GM18861 (cell line): ENCODE results near the gene CTNND2.
"Not testable (repeated sequence)": the region's sequence is repeated elsewhere in the genome, so short reads cannot be mapped to it uniquely, and the experiment has no call there.

ENCODE experiments used
- ATAC-seq: cut with Tn5 transposase; IDR thresholded peaks from one replicate; pipeline ENCODE4 v1.9.1; 2021; ENCODE audit not compliant: unreplicated experiment

Gene CTNND2

DNA sequence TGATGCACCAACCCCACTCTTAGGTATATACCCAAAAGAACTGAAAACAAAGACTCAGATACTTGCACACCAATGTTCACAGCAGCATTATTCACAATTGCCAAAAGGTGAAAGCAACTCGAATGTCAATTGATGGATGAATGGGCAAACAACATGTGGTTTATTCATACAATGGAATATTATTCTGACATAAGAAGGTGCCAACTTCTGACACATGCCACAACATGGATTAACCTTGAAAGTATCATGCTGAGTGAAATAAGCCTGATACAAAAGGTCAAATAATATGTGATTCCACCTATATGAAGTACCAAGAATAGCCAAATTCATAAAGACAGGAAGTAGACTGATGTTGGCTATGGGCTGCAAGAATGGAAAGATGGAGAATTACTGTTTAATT lies 35.0 kb downstream of the CTNND2 start:
- ATAC-seq = no peak

DNA sequence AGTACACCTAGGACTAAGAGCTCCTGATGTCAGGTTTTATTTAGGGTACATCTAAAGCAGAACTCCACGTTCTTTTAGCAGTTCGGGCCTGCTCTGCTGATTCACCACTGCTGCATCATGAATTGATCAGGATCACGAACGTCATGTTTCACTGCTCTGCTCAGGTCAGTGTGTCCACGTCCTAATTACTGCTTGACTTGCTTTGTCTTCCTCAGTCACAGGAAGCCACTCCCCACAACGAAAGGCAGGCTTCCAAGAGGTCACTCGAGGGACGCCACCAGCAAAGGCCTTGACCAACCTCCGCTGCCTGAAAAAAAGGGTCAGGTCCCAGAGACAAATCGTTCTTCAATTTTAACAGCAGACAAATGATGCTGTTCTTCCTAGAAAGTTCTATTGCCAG lies 40.3 kb downstream of the CTNND2 start:
- no peak for ATAC-seq

DNA sequence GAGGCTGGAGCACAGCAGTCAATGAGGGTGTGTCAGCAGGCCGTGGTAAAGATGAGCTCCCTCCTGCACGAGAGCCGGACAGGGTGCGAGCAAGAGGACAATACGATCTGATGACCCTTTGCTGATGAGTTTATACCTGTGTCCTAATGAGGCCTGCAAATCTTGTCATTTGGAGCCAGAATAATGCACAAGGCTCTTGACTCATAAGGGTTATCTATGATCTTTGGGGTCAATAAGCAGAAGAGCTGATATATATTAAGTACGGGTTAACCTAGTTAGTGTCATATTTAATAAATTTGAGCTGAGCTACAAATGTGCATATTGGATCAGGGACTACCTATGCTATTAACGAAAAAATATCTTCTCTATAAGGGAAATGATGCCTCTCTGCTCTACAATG lies 46.9 kb downstream of the CTNND2 start:
- ATAC-seq = no peak

DNA sequence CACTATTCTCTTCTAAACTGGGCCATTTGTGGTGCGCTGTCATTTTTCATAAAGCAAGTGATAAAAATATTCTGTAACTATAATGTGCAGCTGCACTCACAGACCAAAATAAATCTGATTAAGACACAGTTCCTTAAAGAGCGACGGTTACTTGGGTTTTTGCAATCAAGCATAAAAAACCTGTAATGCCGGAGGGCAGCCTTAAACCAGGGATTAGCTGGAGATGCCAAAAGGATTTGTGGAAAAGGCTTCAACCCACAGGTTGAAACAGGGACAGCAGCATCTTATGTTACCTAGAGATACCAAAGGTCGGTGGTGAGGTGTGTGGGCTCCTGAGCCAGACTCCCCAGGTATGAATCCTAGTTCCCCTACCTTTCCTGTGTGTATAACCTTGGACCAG lies 49.3 kb downstream of the CTNND2 start:
- no peak for ATAC-seq

DNA sequence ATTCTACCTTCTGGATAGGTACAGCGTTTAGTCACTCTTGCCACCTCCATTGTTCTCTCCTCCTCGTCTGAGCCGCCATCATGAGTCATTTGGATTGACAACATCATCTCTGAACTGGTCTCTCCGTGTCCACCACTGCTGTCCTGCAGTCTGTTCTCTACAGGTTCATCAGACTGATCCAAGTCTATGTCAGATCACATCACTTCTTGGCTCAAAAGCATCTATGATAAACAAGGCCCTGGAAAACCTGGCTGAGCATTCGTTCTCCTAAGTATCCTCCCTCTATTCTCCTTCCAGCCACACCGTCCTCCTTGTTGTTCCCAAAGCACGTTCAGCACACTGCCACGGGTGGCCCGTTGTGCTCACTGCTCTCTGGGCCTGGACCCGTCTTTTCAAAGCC lies 50.5 kb downstream of the CTNND2 start:
- ATAC-seq = no peak

DNA sequence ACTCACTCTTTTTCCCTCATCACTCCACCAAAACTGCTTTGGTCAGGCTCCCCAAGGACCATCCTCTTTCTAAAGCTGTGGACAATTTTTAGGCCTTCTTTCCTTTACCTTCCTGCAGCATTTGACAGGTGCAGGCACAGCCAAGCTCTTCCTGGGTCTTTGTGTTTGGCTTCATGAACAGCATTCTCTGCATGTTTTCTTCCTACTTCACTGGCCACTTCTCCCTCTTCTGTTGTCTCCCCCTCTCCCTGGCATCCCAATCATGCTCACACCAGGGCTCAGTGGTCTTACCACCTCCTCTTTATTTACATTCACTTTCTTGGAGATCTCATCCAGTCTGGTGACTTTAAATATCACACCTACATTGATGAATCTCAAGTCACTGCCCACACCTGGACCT lies 51.1 kb downstream of the CTNND2 start:
- no peak for ATAC-seq

DNA sequence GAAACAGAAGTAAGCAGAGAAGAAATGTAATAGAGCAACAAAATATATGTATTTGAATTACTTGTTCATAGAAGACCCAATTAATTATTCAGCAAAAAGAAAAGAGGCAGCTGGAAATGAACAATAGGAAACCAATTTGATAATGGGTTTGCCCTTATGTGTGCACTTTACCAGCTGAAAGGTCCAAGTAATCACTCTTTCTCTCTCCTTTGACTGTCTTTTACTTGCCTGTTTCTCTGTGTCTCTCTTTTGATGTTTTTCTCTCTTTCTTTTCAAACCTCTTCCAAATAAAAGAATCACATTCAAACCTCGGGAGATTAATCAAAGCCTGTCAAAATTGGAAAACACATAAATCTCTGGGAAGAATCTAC lies 51.5 kb downstream of the CTNND2 start:
- no peak for ATAC-seq

DNA sequence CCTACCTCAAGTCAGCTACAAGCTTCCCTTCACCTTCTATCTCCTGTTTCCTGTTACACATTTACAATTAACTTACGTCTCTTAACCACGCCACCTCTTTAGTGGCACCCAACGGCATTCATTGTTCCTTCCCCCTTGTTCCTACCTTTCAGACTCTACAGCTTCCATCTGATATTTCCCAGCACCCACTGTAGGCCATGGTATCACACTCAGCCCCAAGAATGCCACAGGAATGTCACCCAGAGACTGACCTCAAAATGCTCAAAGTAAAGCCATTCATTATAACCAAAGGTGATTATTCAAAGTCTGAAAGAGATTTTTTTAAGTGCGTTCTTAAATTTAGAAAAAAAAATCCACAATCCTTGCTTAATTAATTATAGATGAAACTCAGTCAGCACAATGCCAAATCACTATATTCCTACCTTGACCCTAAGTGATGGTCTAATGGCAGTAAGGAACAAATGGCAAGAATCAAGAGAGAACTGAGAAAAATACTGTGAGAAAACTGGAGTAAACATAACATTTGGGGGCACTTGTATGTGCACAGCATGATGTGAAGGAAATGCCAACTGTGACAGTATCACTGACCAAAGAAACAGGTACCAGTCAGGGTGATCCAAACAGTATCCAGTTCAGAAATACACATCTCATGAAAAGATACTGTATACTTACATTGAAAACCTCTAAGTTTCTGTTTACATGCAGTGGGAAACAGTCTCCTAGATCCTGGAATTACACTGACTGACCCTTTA lies 52.1 kb downstream of the CTNND2 start:
- no peak for ATAC-seq

DNA sequence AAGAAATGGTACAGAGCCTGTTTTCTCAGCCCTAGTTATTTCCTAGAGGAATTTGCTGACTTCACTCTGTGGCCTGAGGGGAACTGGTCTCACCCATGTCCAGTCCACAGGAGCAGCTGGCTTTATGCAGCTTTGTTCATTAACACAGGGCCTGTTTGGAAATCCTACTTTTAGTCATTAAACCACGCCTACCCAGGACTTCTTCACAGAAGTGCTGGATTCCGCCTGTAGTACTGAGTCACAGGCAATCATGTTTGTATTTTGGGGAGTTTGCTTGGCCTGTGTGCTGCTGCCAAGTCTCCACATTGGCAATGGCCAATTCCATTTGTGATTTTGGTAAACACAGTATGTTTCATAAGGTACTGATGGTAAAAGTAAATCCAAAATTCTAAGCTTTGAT lies 52.8 kb downstream of the CTNND2 start:
- ATAC-seq = no peak

DNA sequence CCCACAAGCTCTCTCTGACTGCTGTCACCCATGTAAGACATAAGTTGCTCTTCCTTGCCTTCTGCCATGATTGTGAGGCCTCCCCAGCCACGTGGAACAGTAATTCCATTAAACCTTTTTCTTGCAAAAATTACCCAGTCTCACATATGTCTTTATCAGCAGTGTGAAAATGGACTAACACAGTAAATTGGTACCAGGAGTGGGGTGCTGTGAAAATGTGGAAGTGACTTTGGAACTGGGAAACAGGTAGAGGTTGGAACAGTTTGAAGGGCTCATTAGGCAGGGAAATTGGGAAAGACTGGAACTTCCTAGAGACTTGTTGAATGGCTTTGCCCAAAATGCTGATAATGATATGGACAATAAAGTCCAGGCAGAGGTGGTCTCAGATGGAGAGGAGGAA lies 75.7 kb downstream of the CTNND2 start:
- not testable (repeated sequence) for ATAC-seq

DNA sequence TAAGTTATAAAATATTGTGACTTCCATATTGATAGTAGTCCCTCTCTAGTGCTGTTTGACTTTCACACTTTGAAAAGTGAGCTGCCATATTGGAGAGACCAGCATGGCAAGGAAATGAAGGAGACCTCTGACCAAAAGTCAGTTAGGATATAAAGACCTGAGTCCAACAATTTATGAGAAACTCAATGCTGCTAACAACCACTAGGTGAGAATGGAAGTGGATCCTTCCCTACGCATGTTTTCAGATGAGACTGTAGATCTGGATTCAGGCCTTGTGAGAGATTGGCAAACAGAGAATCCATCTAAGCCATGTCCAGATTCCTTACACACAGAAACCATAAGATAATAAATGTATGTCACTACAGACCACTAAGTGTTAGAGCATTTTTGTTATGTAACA lies 81.6 kb downstream of the CTNND2 start:
- ATAC-seq = no peak

DNA sequence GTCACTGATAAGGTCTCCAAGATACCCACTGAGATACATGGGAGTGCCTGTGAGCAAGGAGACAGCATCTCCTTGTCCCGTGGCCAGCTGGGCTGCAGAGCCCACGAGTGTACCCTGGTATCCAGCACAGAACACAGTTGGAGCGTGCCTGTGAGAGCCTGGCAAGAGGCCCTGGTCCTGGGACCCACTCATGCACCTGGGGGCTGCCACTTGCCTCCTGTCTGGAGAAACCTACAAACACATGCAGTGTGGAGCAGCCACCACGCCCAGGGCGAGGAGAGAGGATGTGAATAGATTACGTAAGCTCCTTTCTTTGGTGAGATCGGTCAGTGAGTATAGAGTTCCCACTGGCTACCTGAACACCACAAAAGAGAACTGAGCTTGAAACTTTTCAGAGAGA lies 88.3 kb downstream of the CTNND2 start:
- ATAC-seq = no peak

DNA sequence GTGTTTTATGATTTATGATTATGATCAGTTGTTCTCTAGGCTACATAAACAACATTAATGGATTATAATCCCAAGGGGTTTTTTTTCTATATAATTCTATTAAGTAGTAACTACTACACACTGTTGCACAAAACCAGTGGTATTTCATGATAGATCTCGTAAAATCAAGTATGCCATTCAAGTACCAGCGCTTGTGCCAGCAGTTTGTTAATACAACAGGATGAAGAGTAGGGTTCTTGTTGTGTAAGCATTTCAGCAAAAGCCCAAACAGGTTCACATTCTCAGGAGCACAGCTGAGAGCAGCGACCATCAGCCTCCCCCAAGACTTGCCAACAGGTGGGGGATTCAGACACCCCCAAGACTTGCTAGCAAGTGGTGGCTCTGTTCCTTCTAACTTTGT lies 88.8 kb downstream of the CTNND2 start:
- no peak for ATAC-seq

DNA sequence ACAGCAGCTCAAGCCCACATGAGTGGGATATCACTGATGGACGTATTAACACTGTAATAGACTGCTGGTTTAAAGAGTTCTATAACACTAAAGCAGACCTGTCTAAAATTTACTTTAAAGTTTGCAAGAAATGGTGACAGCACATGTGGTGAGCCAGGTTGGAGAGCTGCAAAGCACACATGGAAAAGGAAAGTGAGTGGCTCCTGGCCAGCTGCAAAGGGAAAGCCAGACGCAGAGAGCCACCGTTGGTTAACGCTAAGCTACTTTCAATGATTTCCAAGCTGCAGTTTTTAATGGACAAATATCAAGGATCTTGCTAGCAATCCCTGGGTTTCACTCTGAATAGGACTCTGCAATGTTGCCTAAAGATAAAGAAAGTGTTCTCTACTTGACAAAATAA lies 89.9 kb downstream of the CTNND2 start:
- no peak for ATAC-seq

DNA sequence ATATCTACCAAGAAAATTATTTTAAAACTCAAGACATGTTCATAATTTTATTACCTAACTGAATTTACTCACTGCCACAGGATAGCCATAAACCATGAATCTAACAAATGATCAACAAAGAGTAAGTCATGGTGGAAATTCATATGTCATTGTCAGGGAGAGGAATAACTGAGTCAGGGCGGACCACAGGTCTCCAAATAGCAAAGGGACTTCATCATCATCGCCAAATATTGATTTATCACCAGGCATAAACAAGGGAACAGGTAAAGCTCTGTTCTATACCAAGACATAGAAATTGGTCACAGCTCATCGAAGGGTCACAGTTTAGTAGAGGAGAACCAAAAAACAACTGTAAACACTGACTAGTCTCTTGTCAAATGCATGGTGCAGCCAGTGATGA lies 94.8 kb downstream of the CTNND2 start:
- ATAC-seq = no peak

DNA sequence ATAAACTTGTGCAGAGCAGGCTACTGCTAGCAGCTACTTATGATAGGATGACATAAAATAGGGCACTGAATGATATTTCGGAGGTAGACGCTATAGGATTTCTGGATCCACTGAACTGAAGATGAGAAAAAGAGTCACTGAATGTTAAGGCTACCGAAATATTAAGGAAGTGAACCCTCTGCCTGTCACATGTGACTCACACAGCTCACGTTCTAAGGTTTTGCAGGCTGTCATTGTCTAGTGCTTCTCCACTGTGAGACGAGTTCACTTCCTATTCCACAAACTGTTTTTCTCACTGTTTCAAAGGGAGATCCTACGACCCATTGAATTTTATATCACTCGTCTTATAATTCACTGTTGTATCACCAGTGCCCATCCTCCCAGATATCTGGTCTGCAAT lies 100.8 kb downstream of the CTNND2 start:
- no peak for ATAC-seq

DNA sequence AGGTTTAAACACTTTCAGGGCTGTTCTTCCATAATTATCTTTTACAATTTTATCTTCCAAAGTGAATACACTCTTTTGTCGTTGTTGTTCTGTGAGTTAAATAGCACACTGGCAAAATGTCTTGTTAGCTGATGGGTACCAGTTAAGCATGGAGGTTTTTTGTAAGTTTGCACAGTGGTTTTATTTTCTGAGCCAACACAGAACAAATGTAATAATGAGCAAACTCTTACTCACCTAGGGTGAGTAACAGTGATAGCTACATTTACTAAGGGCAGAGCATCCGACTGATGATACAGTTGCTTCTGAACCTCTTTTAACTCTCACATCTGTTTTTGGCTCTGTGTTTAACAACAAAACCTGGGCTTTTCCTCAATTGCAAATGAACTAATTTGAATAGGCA lies 103.2 kb downstream of the CTNND2 start:
- ATAC-seq = no peak

DNA sequence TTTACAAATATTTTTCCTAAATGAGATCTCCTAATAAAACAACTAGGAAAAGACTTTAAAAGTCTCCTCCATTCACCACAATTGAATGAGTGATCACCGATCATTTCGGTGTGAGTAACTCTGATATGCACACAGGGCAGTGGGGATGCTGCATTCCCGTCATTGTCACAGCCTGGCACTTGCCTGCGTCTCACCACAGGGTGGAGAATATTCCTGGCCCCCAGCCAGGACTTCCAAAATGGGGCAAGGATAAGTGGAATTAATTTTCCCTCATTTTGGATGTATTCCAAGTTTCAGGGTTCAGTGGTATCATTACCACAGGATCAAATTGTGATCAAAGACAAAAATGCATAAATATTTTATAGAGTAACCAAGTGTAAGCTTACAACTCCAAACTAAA lies 107.1 kb downstream of the CTNND2 start:
- no peak for ATAC-seq

DNA sequence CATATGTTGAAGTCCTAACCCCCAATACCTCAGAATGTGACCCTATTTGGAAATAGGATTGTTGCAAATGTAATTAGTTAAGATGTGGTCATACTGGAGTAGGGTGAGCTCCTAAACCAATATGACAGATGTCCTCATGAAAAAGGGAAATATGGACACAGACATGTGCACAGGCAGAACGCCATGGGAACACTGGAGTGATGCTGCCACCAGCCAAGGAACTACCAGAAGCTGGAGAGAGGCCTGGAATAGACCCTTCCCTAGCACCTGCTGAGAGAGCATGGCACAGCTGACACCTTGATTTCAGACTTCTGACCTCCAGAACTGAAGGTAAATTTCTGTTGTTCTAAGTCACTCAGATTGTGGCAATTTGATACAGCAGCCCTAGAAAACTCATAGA lies 110.8 kb downstream of the CTNND2 start:
- ATAC-seq = no peak

DNA sequence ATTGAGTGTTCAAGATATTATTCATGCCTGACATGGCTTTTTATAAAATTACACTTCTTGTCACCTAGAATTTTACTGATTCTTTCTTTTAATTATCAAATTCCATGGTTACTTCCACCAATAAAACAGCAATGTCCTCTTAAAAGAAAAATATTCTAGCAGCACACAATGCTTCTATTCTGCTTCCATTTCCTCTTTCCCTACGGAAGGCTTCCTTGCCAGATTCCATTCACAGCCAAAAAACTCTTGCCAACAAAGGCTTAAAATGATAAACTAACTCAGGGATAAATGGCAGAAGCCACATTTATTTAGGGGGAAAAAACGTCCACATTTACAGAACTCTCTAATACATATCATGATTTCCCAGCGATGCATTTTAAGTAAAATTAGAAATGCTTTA lies 111.6 kb downstream of the CTNND2 start:
- ATAC-seq = no peak

DNA sequence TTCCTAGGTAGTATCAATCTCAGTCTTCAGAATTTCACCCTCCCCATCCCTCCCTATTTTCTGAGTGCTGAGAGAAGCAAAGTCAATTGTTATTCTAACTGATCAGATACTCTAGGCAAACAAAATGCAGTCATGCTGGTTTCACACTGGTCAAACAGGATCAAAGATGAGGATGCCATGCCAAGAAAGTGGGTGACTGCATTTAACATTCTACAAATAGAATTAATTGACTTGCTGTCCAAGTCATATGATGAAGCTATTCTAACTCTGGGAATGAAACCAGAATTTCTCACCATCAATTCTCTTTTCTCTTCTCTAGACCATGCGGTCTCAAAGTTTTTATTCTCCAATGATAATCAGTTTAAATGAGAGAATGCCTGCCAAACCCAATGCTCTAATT lies 112.5 kb downstream of the CTNND2 start:
- ATAC-seq = no peak

DNA sequence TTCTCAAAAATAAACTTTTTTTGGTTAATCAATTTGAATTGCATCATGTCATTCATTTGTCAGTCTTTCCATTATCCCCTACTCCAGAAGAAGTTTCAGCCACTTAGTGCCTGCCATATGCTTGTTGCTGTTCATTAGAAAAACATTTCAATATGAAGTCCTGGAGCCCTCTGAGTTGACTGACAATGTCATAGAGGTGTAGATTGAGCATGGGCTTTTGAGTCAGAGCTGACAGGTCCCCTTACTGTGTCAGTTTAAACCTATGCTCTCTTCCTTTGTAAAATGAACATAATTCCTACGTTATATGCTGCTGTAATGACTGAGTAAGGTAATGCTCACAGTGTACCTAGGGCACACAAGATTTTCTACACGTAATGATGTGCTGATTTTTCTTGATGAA lies 114.0 kb downstream of the CTNND2 start:
- ATAC-seq = no peak

DNA sequence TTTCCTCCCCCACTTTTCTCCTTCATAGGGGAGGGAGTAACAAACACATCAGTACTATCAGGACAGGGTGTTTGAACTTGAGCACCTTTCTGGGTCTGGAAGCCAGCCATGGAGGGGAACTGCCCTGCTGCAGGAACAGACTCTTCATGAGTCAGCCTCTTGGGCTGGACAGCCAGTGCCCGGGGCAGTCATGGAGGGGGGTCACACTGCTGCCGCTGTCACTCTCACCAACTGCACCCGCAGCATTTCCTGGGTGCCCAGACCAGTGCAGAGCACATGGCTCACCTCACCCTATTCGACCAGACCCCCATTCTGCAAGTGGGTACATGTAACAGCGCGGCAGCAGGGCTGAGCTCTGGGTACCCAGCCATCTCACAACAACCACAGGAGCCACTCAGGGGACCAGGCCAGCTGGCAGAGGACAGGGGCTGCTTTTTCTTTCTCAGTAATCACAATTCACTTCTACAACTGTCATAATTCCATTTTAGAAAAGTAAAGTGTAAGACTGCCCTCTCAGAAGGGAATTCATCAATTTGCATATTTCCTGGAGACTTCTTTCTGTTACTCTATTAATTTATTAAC lies 118.4 kb downstream of the CTNND2 start:
- ATAC-seq = no peak
